Activated B cell treated with CpG ODN at 0.5 μM for 24 hours (primary cell): ENCODE measurements around the gene MT1B. TPM values are rescaled to one million over a fixed set of nuclear protein-coding genes. Genes with fewer than 3 reads are reported as not detected.

ENCODE experiments used
- ATAC-seq: fragments of 200-7000 bp; cut with Tn5 transposase; one replicate; pipeline ENCODE4 v1.10.0; 2021; ENCODE audit warnings: low read depth, mild to moderate bottlenecking, moderate library complexity
- CTCF ChIA-PET: fragments of 350-600 bp; sonication (Branson Sonifier 250); formaldehyde crosslinking; loops from one replicate; lab custom pipeline; 2021; ENCODE audit warnings: antibody characterized with exemption; lab: Charles Lee
- POLR2A ChIA-PET: fragments of 350-600 bp; sonication (Branson Sonifier 250); formaldehyde crosslinking; loops from one replicate; lab custom pipeline; 2021; ENCODE audit warnings: antibody characterized with exemption; lab: Charles Lee
- DNase-seq: peaks from one replicate; pipeline ENCODE4 v3.0.0; 2022
- H3K27ac Mint-ChIP-seq: one replicate; pipeline ENCODE4 v1.8.0; 2020; ENCODE audit warnings: mixed read lengths
- H3K27me3 Mint-ChIP-seq: one replicate; pipeline ENCODE4 v1.8.0; 2021; ENCODE audit warnings: mixed read lengths
- H3K36me3 Mint-ChIP-seq: one replicate; pipeline ENCODE4 v1.8.0; 2021; ENCODE audit warnings: low read depth, mixed read lengths
- H3K4me1 Mint-ChIP-seq: one replicate; pipeline ENCODE4 v1.8.0; 2021; ENCODE audit warnings: mixed read lengths
- H3K4me3 Mint-ChIP-seq: one replicate; pipeline ENCODE4 v1.8.0; 2020; ENCODE audit warnings: mild to moderate bottlenecking, mixed read lengths
- H3K9me3 Mint-ChIP-seq: one replicate; pipeline ENCODE4 v1.8.0; 2020; ENCODE audit warnings: mixed read lengths
- intact Hi-C: fragments of 100-400 bp; cut with micrococcal nuclease; formaldehyde crosslinking; loops from one replicate; pipeline ENCODE4 v1.15.1; 2024
- total RNA-seq: library from RNA; stranded (reverse); gene quantifications from 2 replicates; pipeline ENCODE4 v1.2.3, GENCODE V29; 2022
- TF ChIP-seq, protein P1 (sequence below): fragments of 200-600 bp; IDR thresholded peaks from one replicate; pipeline ENCODE4 v1.8.0; 2022; ENCODE audit warnings: antibody characterized with exemption, mild to moderate bottlenecking

MT1B gene
- total RNA-seq, 1 donor from 2014 or later = not detected

DNA sequence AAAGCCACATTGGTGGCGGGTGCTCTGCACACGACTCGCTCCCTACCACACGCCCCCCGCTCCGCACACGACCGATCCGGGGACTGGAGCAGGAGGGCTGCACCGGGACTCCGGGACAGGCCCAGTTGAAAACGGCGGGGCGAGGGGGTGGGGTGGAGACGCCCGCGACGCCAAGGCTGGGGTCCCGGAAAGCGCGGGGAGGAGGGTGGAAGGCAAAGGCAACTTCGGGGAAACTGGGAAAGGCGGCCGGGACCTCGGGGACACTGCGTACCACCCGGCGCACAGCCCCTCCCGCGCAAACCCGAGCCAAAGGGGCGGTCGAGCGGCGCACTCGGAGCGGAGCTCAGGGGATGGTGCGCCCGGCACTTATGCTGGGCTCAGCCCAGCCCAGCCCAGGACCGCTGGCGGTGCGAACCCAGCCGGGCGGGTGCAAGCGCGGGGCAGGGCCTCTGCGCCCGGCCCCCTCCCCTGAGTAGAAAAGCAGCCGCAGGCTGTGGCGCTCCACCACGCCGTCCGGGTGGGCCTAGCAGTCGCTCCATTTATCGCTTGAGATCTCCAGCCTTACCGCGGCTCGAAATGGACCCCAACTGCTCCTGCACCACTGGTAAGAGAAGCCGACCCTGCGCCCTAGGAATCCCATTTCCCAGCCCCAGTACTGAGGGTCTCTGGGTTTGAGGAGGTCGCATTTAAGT lies 19.4 kb upstream of the MT1B start, which contains the start of gene MT1M:
TSS of gene MT1M (plus strand) at position 504 of the 692 bp plus-strand sequence. CDS start at position 577, 73 bp downstream.
- ATAC-seq (no peak), DNase-seq (no peak)
- ChIA-PET POLR2A (no interaction called here), CTCF (no interaction called here)
- no peaks in the 10 kb centered on the region for H3K36me3 Mint-ChIP-seq
- no peaks in the 10 kb centered on the region for H3K9me3 Mint-ChIP-seq
- peaks cover 43% of the 10 kb centered on the region for H3K4me1 Mint-ChIP-seq
- intact Hi-C loops = loop anchor here (5.0 to 10.0 kb wide), 2 partner anchors 40 to 302 kb away; partner anchors contain the start of gene HERPUD1
- TF ChIP-seq, protein P1, sequence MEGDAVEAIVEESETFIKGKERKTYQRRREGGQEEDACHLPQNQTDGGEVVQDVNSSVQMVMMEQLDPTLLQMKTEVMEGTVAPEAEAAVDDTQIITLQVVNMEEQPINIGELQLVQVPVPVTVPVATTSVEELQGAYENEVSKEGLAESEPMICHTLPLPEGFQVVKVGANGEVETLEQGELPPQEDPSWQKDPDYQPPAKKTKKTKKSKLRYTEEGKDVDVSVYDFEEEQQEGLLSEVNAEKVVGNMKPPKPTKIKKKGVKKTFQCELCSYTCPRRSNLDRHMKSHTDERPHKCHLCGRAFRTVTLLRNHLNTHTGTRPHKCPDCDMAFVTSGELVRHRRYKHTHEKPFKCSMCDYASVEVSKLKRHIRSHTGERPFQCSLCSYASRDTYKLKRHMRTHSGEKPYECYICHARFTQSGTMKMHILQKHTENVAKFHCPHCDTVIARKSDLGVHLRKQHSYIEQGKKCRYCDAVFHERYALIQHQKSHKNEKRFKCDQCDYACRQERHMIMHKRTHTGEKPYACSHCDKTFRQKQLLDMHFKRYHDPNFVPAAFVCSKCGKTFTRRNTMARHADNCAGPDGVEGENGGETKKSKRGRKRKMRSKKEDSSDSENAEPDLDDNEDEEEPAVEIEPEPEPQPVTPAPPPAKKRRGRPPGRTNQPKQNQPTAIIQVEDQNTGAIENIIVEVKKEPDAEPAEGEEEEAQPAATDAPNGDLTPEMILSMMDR = no peak
- H3K4me3 Mint-ChIP-seq = peak within 1 kb of the TSS; percentile 65
- H3K27me3 Mint-ChIP-seq = peaks cover 39% of the 10 kb centered on the region
- H3K27ac Mint-ChIP-seq = no peak within 1 kb of the TSS

DNA sequence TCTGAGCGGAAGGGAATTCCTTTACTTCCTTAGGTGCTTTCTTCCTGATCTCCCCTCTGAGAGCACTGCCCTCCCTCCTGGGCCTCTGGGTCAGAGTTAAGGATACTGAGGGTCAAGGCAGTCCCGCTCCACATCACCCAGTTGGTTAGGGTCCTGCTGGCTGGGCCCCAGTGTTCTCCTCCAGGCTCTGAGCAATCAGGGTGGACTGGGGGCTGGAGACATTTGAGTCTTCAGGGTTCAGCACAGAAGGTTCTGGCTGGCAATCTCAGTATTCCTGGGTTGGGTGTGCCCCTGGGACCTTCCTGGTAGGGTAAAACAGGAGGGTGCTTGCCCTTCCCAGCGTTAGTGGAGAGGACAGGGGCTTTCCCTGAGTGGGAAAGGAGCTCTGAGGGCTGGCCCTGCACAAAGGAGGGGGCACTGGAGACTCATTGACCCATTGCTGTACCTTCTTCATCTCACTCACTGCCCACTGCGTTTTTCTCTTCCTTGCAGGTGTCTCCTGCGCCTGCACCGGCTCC lies 18.8 kb upstream of the MT1B start:
- H3K4me3 Mint-ChIP-seq = peak overlapping the region; percentile 41
- no peak overlapping the region for H3K27ac Mint-ChIP-seq
- no peaks in the 10 kb centered on the region for H3K9me3 Mint-ChIP-seq
- DNase-seq (no peak), ATAC-seq (no peak)
- TF ChIP-seq, protein P1 = no peak
- POLR2A ChIA-PET = no interaction called here
- H3K27me3 Mint-ChIP-seq = peaks cover 44% of the 10 kb centered on the region
- intact Hi-C loops = loop anchor here (5.0 to 10.0 kb wide), 2 partner anchors 39 to 302 kb away; partner anchors contain the start of gene HERPUD1
- CTCF ChIA-PET = no interaction called here
- H3K4me1 Mint-ChIP-seq = peaks cover 45% of the 10 kb centered on the region
- H3K36me3 Mint-ChIP-seq = no peaks in the 10 kb centered on the region

DNA sequence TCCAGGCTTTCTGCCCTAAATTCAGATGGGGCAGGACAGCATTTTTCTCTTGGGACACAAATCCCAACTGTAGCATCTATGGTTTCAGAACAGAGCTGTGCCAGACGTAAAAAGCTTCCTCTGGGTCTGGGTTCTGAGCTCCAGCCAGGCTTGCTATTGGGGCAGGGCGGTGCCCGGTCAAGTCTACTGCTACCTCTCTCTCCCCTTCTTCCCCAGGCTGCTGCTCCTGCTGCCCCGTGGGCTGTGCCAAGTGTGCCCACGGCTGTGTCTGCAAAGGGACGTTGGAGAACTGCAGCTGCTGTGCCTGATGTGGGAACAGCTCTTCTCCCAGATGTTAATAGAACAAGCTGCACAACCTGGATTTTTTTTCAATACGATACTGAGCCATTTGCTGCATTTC lies 18.2 kb upstream of the MT1B start:
- ChIA-PET POLR2A (interaction anchor here (0.7 kb wide), 1 partner anchor 24 kb away, joined by 5 read pairs; the partner anchor contains the start of gene MT1F), CTCF (interaction anchor here (0.7 kb wide), 1 partner anchor 919 kb away, joined by 3 read pairs; no protein-coding TSS in a partner anchor)
- TF ChIP-seq, protein P1 = no peak
- Mint-ChIP-seq H3K36me3 (no peaks in the 10 kb centered on the region), H3K4me3 (no peak overlapping the region), H3K9me3 (no peaks in the 10 kb centered on the region), H3K27me3 (peaks cover 47% of the 10 kb centered on the region), H3K4me1 (peaks cover 48% of the 10 kb centered on the region), H3K27ac (no peak overlapping the region)
- intact Hi-C loops = loop anchor here (5.0 to 10.0 kb wide), 2 partner anchors 39 to 301 kb away; partner anchors contain the start of gene HERPUD1
- ATAC-seq = no peak
- no peak for DNase-seq

DNA sequence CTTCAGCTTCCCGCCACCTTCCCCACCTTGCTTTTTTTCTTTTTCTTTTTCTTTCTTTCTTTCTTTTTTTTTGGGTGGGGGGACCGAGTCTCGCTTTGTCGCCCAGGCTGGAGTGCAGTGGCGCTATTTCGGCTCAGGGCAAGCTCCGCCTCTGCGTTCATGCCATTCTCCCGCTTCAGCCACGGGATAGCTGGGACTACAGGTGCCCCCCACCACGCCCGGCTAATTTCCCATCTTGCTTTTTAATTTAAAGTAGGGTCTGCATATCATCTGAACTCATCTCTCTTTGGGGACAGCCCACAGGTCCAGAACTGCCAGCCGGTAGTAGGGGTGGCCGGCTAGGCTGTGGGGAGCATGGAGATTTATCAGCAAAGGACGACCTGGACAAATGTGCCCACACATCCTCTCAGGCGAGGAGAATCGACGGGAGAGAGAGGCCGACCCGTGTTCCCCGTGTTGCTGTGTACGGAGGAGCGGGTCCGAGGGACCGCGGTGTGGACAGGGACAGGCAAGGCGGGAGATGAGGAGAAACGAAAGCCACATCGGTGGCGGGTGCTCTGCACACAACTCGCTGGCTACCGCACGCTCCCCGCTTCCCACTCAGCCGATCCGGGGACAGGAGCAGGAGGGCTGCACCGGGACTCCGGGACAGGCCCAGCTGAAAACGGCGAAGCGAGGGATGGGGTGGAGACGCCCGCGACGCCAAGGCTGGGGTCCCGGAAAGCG lies 16.8 kb upstream of the MT1B start:
- peaks cover 37% of the 10 kb centered on the region for H3K4me1 Mint-ChIP-seq
- ChIA-PET CTCF (no interaction called here), POLR2A (interaction anchor here (0.6 kb wide), 1 partner anchor 815 kb away, joined by 5 read pairs; no protein-coding TSS in a partner anchor)
- no peak for ATAC-seq
- intact Hi-C loops = loop anchor here (5.0 to 10.0 kb wide), 2 partner anchors 37 to 300 kb away; partner anchors contain the start of gene HERPUD1
- TF ChIP-seq, protein P1 = no peak
- H3K4me3 Mint-ChIP-seq = peak overlapping the region; percentile 63
- no peak for DNase-seq
- no peaks in the 10 kb centered on the region for H3K9me3 Mint-ChIP-seq
- no peaks in the 10 kb centered on the region for H3K36me3 Mint-ChIP-seq
- peak overlapping the region; percentile 35 for H3K27ac Mint-ChIP-seq
- peaks cover 58% of the 10 kb centered on the region for H3K27me3 Mint-ChIP-seq
